ENCODE results near the gene MXRA5.
"Not testable (repeated sequence)": the region's sequence is repeated elsewhere in the genome, so short reads cannot be mapped to it uniquely, and the experiment has no call there.

MXRA5 gene

GRCh38 chrX:3378156-3378555 lies 31.7 kb upstream of the MXRA5 start:
- no peak for TF ChIP-seq SUZ12 (IDR thresholded peaks at IDR 0.05; ENCODE audit: extremely low read depth, insufficient read depth, insufficient read length)
- no peak for TF ChIP-seq YY1 (IDR thresholded peaks at IDR 0.05; ENCODE audit: insufficient read depth, insufficient read length)
- TF ChIP-seq ZNF274 (IDR thresholded peaks at IDR 0.05; ENCODE audit: low read depth, low read length): no peak
- no peak for DNase-seq (ENCODE audit: low read depth, low spot score)
- Histone ChIP-seq H3K9ac (ENCODE audit: insufficient read length, low read depth) (no peak overlapping the region), H3K36me3 (ENCODE audit: insufficient read depth, insufficient read length, low read length) (no peaks in the 10 kb centered on the region), H3K4me1 (ENCODE audit: insufficient read depth, insufficient read length) (no peaks in the 10 kb centered on the region), H3K4me3 (ENCODE audit: insufficient read length, low read depth) (no peak overlapping the region), H3K27me3 (ENCODE audit: insufficient read depth, insufficient read length) (no peaks in the 10 kb centered on the region), H3K9me3 (ENCODE audit: insufficient read depth, low read length) (no peaks in the 10 kb centered on the region)

- H3K4me3 ChIP-seq (ENCODE audit: insufficient read length, low read depth): no peak overlapping the region
These were observed 31.1 kb upstream of the MXRA5 start for GRCh38 chrX:3377560-3377959.

GRCh38 chrX:3375878-3376508 lies 29.5 kb upstream of the MXRA5 start:
- H3K9ac ChIP-seq (ENCODE audit: insufficient read length, low read depth); H3K4me3 ChIP-seq (ENCODE audit: insufficient read length, low read depth); H3K4me1 ChIP-seq (ENCODE audit: insufficient read depth, insufficient read length); H3K36me3 ChIP-seq (ENCODE audit: insufficient read depth, insufficient read length, low read length); DNase-seq (ENCODE audit: low read depth, low spot score); H3K27me3 ChIP-seq (ENCODE audit: insufficient read depth, insufficient read length); H3K9me3 ChIP-seq (ENCODE audit: insufficient read depth, low read length): not testable (repeated sequence)

More at GRCh38 chrX:3377560-3377959, 31.1 kb upstream of the MXRA5 start:
- Histone ChIP-seq H3K9me3 (ENCODE audit: insufficient read depth, low read length) (no peaks in the 10 kb centered on the region), H3K4me1 (ENCODE audit: insufficient read depth, insufficient read length) (no peaks in the 10 kb centered on the region), H3K9ac (ENCODE audit: insufficient read length, low read depth) (no peak overlapping the region), H3K27me3 (ENCODE audit: insufficient read depth, insufficient read length) (no peaks in the 10 kb centered on the region), H3K36me3 (ENCODE audit: insufficient read depth, insufficient read length, low read length) (no peaks in the 10 kb centered on the region)
- TF ChIP-seq SUZ12 (IDR thresholded peaks at IDR 0.05; ENCODE audit: extremely low read depth, insufficient read depth, insufficient read length) (no peak), YY1 (IDR thresholded peaks at IDR 0.05; ENCODE audit: insufficient read depth, insufficient read length) (no peak), ZNF274 (IDR thresholded peaks at IDR 0.05; ENCODE audit: low read depth, low read length) (no peak)
- no peak for DNase-seq (ENCODE audit: low read depth, low spot score)

GRCh38 chrX:3374108-3374800 lies 27.8 kb upstream of the MXRA5 start:
- H3K36me3 ChIP-seq (ENCODE audit: insufficient read depth, insufficient read length, low read length): no peaks in the 10 kb centered on the region
- no peaks in the 10 kb centered on the region for H3K27me3 ChIP-seq (ENCODE audit: insufficient read depth, insufficient read length)
- no peak overlapping the region for H3K9ac ChIP-seq (ENCODE audit: insufficient read length, low read depth)
- no peak for DNase-seq (ENCODE audit: low read depth, low spot score)
- no peaks in the 10 kb centered on the region for H3K4me1 ChIP-seq (ENCODE audit: insufficient read depth, insufficient read length)
- no peak for TF ChIP-seq YY1 (IDR thresholded peaks at IDR 0.05; ENCODE audit: insufficient read depth, insufficient read length)
- TF ChIP-seq ZNF274 (IDR thresholded peaks at IDR 0.05; ENCODE audit: low read depth, low read length): no peak
- no peak for TF ChIP-seq SUZ12 (IDR thresholded peaks at IDR 0.05; ENCODE audit: extremely low read depth, insufficient read depth, insufficient read length)
- no peaks in the 10 kb centered on the region for H3K9me3 ChIP-seq (ENCODE audit: insufficient read depth, low read length)
- H3K4me3 ChIP-seq (ENCODE audit: insufficient read length, low read depth): no peak overlapping the region

- DNase-seq (ENCODE audit: low read depth, low spot score): no peak
- H3K36me3 ChIP-seq (ENCODE audit: insufficient read depth, insufficient read length, low read length): no peaks in the 10 kb centered on the region
- no peak overlapping the region for H3K9ac ChIP-seq (ENCODE audit: insufficient read length, low read depth)
- H3K4me1 ChIP-seq (ENCODE audit: insufficient read depth, insufficient read length): no peaks in the 10 kb centered on the region
- H3K27me3 ChIP-seq (ENCODE audit: insufficient read depth, insufficient read length): no peaks in the 10 kb centered on the region
- no peak overlapping the region for H3K4me3 ChIP-seq (ENCODE audit: insufficient read length, low read depth)
- no peaks in the 10 kb centered on the region for H3K9me3 ChIP-seq (ENCODE audit: insufficient read depth, low read length)
- TF ChIP-seq SUZ12 (IDR thresholded peaks at IDR 0.05; ENCODE audit: extremely low read depth, insufficient read depth, insufficient read length) (no peak), YY1 (IDR thresholded peaks at IDR 0.05; ENCODE audit: insufficient read depth, insufficient read length) (no peak), ZNF274 (IDR thresholded peaks at IDR 0.05; ENCODE audit: low read depth, low read length) (no peak)
These were observed 24.7 kb upstream of the MXRA5 start for GRCh38 chrX:3371163-3371562.

GRCh38 chrX:3370656-3371055 lies 24.2 kb upstream of the MXRA5 start:
- H3K9ac ChIP-seq (ENCODE audit: insufficient read length, low read depth): no peak overlapping the region
- no peak for DNase-seq (ENCODE audit: low read depth, low spot score)
- H3K4me1 ChIP-seq (ENCODE audit: insufficient read depth, insufficient read length): no peaks in the 10 kb centered on the region
- H3K36me3 ChIP-seq (ENCODE audit: insufficient read depth, insufficient read length, low read length): no peaks in the 10 kb centered on the region
- TF ChIP-seq YY1 (IDR thresholded peaks at IDR 0.05; ENCODE audit: insufficient read depth, insufficient read length) (no peak), SUZ12 (IDR thresholded peaks at IDR 0.05; ENCODE audit: extremely low read depth, insufficient read depth, insufficient read length) (no peak), ZNF274 (IDR thresholded peaks at IDR 0.05; ENCODE audit: low read depth, low read length) (no peak)
- no peaks in the 10 kb centered on the region for H3K9me3 ChIP-seq (ENCODE audit: insufficient read depth, low read length)
- H3K4me3 ChIP-seq (ENCODE audit: insufficient read length, low read depth): no peak overlapping the region
- H3K27me3 ChIP-seq (ENCODE audit: insufficient read depth, insufficient read length): no peaks in the 10 kb centered on the region

- H3K4me3 ChIP-seq (ENCODE audit: insufficient read length, low read depth): no peak overlapping the region
- no peaks in the 10 kb centered on the region for H3K36me3 ChIP-seq (ENCODE audit: insufficient read depth, insufficient read length, low read length)
- H3K27me3 ChIP-seq (ENCODE audit: insufficient read depth, insufficient read length): no peaks in the 10 kb centered on the region
- no peak for DNase-seq (ENCODE audit: low read depth, low spot score)
- no peaks in the 10 kb centered on the region for H3K4me1 ChIP-seq (ENCODE audit: insufficient read depth, insufficient read length)
- H3K9me3 ChIP-seq (ENCODE audit: insufficient read depth, low read length): no peaks in the 10 kb centered on the region
- no peak overlapping the region for H3K9ac ChIP-seq (ENCODE audit: insufficient read length, low read depth)
- TF ChIP-seq SUZ12 (IDR thresholded peaks at IDR 0.05; ENCODE audit: extremely low read depth, insufficient read depth, insufficient read length): no peak
- no peak for TF ChIP-seq YY1 (IDR thresholded peaks at IDR 0.05; ENCODE audit: insufficient read depth, insufficient read length)
- TF ChIP-seq ZNF274 (IDR thresholded peaks at IDR 0.05; ENCODE audit: low read depth, low read length): no peak
These were observed 16.5 kb upstream of the MXRA5 start for GRCh38 chrX:3362956-3363355.
